HG03135 (cell line): Measurements from ENCODE around the gene LENEP.
"Not testable (repeated sequence)": the region's sequence is repeated elsewhere in the genome, so short reads cannot be mapped to it uniquely, and the experiment has no call there.

Experiments
- ATAC-seq: cut with Tn5 transposase; IDR thresholded peaks from one replicate; pipeline ENCODE4 v1.9.1; 2021; ENCODE audit warnings: mild to moderate bottlenecking, moderate library complexity; ENCODE audit not compliant: unreplicated experiment

The LENEP gene

GRCh38 chr1:154974808-154975408 is 18.5 kb upstream of the LENEP start:
- peak; percentile 43 for ATAC-seq

- no peak for ATAC-seq
Observed at GRCh38 chr1:154975409-154976059, 17.9 kb upstream of the LENEP start.

- not testable (repeated sequence) for ATAC-seq
Observed at GRCh38 chr1:154977762-154978161, 15.6 kb upstream of the LENEP start.

- no peak for ATAC-seq
Observed at GRCh38 chr1:154978360-154978759, 15.0 kb upstream of the LENEP start.

- ATAC-seq = no peak
Observed at GRCh38 chr1:154982341-154982740, 11.0 kb upstream of the LENEP start.

- peak; percentile 97 for ATAC-seq
Observed at GRCh38 chr1:154982897-154983648, 10.3 kb upstream of the LENEP start, which contains the start of gene FLAD1. TSS of gene FLAD1 (plus strand) at chr1:154983344. CDS start at chr1:154983695, 351 bp downstream.

- ATAC-seq = no peak
Observed at GRCh38 chr1:154983776-154984466, 9.5 kb upstream of the LENEP start.

GRCh38 chr1:154986736-154987135 is 6.7 kb upstream of the LENEP start:
- ATAC-seq = not testable (repeated sequence)

- no peak for ATAC-seq
Observed at GRCh38 chr1:154987326-154987725, 6.1 kb upstream of the LENEP start.

- no peak for ATAC-seq
Observed at GRCh38 chr1:154988058-154988954, 5.1 kb upstream of the LENEP start.

- no peak for ATAC-seq
Observed at GRCh38 chr1:154989195-154989860, 4.1 kb upstream of the LENEP start.

GRCh38 chr1:154990276-154990675 is 3.1 kb upstream of the LENEP start:
- ATAC-seq = no peak

- ATAC-seq = no peak
Observed at GRCh38 chr1:154992721-154993571, 440 bp upstream of the LENEP start.

- ATAC-seq = no peak
Observed at GRCh38 chr1:154994269-154994587, 842 bp downstream of the LENEP start.

GRCh38 chr1:154994591-154994990 is 1.2 kb downstream of the LENEP start:
- ATAC-seq = no peak

GRCh38 chr1:154995301-154995983 is 2.1 kb downstream of the LENEP start:
- not testable (repeated sequence) for ATAC-seq

- no peak for ATAC-seq
Observed at GRCh38 chr1:154996966-154997701, 3.7 kb downstream of the LENEP start.
